ENCODE measurements around the gene DHRSX. TPM values are rescaled to one million over a fixed set of nuclear protein-coding genes. Genes with fewer than 3 reads are reported as not detected.

Gene DHRSX
- total and polyA plus RNA-seq, 2 donors from 2014 or later: 26.4 to 30.0 TPM

DNA sequence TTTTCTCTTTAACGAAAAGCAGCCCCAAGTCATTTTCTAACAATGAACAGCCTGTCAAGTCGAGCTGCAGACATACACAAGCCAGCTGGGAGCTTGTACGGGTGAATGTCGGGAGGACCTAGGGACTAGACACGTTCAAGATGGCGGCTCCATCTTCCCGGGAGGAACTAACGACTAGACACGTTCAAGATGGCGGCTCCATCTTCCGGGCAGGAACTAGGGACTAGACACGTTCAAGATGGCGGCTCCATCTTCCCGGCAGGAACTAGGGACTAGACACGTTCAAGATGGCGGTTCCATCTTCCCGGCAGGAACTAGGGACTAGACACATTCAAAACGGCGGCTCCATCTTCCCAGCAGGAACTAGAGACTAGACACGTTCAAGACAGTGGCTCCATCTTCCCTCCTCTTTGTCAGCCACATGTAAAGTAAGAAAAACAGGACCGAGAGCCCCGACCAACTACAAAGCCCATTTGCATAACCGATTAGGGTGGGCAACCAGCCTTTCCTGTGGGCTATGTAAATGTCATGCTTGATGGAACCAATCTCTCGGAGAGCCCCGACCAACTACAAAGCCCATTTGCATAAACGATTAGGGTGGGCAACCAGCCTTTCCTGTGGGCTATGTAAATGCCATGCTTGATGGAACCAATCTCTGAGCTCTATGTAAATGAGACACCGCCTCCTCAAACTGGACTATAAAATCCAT is 175.5 kb downstream of the DHRSX start:
- no peak for FAIRE-seq
- intact Hi-C loops (cut with DNase I): no loop called here

DNA sequence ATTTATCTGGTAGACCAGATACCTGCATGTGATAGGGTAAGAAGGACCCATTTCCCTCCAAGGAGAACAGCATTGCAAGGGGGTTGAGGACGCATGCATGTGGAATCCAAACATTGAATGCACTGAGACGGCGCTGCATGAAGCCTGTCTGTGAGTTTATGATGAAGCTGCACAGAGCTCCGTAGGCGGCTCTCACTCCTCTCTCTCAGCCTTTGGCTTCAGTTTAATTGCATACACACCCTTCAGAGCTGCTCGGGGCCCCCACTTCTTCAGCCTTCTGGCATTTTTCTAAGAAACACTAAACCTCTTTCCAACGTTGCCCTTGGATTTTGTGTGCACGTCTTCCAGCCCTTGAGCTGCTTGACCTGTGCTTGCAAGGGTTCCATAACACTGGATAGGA is 176.6 kb downstream of the DHRSX start:
- FAIRE-seq (no peak), DNase-seq (no peak)
- intact Hi-C loops (cut with DNase I): no loop called here

More for the DNA sequence above, 175.5 kb downstream of the DHRSX start:
- Histone ChIP-seq H3K27ac (ENCODE audit: low read depth in 2 of 2, low read length in 2 of 2) (peak overlapping the region in 1 of 2 donors; percentile 25), H3K4me3 (ENCODE audit: low read length in 3 of 3) (peak overlapping the region; percentile 30 to 92 (median 50)), H3K36me3 (ENCODE audit: control insufficient read depth in 2 of 3, insufficient read depth in 3 of 3, low read length in 3 of 3) (no peaks in the 10 kb centered on the region), H3K27me3 (ENCODE audit: control insufficient read depth, insufficient read depth, low read length) (no peaks in the 10 kb centered on the region), H3K4me1 (ENCODE audit: control insufficient read depth in 2 of 3, insufficient read depth in 2 of 3, low read depth in 1 of 3, low read length in 3 of 3) (peaks cover 0 to 8% (median 0%) of the 10 kb centered on the region in 3 donors), H3K9me3 (ENCODE audit: control insufficient read depth in 2 of 3, insufficient read depth in 1 of 3, low read length in 3 of 3) (no peaks in the 10 kb centered on the region), H3K9ac (ENCODE audit: low read length in 3 of 3) (peak overlapping the region in 1 of 3 donors; percentile 86)
- peak; percentile 72 to 97 (median 93) for DNase-seq
- TF ChIP-seq, protein P1, sequence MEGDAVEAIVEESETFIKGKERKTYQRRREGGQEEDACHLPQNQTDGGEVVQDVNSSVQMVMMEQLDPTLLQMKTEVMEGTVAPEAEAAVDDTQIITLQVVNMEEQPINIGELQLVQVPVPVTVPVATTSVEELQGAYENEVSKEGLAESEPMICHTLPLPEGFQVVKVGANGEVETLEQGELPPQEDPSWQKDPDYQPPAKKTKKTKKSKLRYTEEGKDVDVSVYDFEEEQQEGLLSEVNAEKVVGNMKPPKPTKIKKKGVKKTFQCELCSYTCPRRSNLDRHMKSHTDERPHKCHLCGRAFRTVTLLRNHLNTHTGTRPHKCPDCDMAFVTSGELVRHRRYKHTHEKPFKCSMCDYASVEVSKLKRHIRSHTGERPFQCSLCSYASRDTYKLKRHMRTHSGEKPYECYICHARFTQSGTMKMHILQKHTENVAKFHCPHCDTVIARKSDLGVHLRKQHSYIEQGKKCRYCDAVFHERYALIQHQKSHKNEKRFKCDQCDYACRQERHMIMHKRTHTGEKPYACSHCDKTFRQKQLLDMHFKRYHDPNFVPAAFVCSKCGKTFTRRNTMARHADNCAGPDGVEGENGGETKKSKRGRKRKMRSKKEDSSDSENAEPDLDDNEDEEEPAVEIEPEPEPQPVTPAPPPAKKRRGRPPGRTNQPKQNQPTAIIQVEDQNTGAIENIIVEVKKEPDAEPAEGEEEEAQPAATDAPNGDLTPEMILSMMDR (IDR thresholded peaks at IDR 0.05; ENCODE audit: borderline replicate concordance, extremely low read depth, insufficient read depth): no peak

DNA sequence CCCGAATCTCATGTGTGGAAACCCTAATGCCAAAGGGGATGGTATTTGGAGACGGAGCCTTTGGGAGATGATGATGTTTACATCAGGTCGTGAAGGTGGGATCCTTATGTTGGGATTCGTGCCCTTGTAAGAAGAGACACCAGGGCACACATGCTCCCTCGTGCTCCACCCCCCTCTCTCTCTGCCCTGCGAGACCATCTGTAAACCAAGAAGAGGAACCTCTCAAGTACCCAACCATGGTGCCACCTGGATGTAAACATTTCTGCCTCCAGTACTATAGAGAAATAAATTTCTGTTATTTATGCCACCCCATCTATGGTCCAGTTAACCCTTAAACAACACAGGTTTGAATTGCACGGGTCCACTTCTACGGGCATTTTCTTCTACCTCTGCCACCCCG is 179.4 kb downstream of the DHRSX start:
- H3K9me3 ChIP-seq (ENCODE audit: control insufficient read depth in 2 of 3, insufficient read depth in 1 of 3, low read length in 3 of 3): no peaks in the 10 kb centered on the region
- no peaks in the 10 kb centered on the region for H3K27me3 ChIP-seq (ENCODE audit: control insufficient read depth, insufficient read depth, low read length)
- H3K36me3 ChIP-seq (ENCODE audit: control insufficient read depth in 2 of 3, insufficient read depth in 3 of 3, low read length in 3 of 3): no peaks in the 10 kb centered on the region
- TF ChIP-seq, protein P1 (IDR thresholded peaks at IDR 0.05; ENCODE audit: borderline replicate concordance, extremely low read depth, insufficient read depth): no peak
- DNase-seq (peak in 1 of 5 donors; percentile 12), FAIRE-seq (no peak)
- H3K4me3 ChIP-seq (ENCODE audit: low read length in 3 of 3): no peak overlapping the region
- intact Hi-C loops (cut with DNase I): no loop called here
- H3K9ac ChIP-seq (ENCODE audit: low read length in 3 of 3): no peak overlapping the region
- peaks cover 0 to 8% (median 0%) of the 10 kb centered on the region in 3 donors for H3K4me1 ChIP-seq (ENCODE audit: control insufficient read depth in 2 of 3, insufficient read depth in 2 of 3, low read depth in 1 of 3, low read length in 3 of 3)
- H3K27ac ChIP-seq (ENCODE audit: low read depth in 2 of 2, low read length in 2 of 2): no peak overlapping the region

More for the DNA sequence above, 176.6 kb downstream of the DHRSX start:
- TF ChIP-seq, protein P1 (IDR thresholded peaks at IDR 0.05; ENCODE audit: borderline replicate concordance, extremely low read depth, insufficient read depth): no peak
- Histone ChIP-seq H3K4me1 (ENCODE audit: control insufficient read depth in 2 of 3, insufficient read depth in 2 of 3, low read depth in 1 of 3, low read length in 3 of 3) (peaks cover 0 to 8% (median 0%) of the 10 kb centered on the region in 3 donors), H3K27ac (ENCODE audit: low read depth in 2 of 2, low read length in 2 of 2) (no peak overlapping the region), H3K9me3 (ENCODE audit: control insufficient read depth in 2 of 3, insufficient read depth in 1 of 3, low read length in 3 of 3) (no peaks in the 10 kb centered on the region), H3K36me3 (ENCODE audit: control insufficient read depth in 2 of 3, insufficient read depth in 3 of 3, low read length in 3 of 3) (no peaks in the 10 kb centered on the region), H3K9ac (ENCODE audit: low read length in 3 of 3) (no peak overlapping the region), H3K4me3 (ENCODE audit: low read length in 3 of 3) (no peak overlapping the region), H3K27me3 (ENCODE audit: control insufficient read depth, insufficient read depth, low read length) (no peaks in the 10 kb centered on the region)
